IPS DF 4.7 (cell line): ENCODE data around the gene VKORC1.
"Not testable (repeated sequence)": the region's sequence is repeated elsewhere in the genome, so short reads cannot be mapped to it uniquely, and the experiment has no call there.

Experiments
- DNase-seq: peaks from one replicate; pipeline ENCODE4 v3.0.0-alpha.2; 2013; ENCODE audit warnings: low spot score; ENCODE audit errors: extremely low read depth

Gene VKORC1

DNA sequence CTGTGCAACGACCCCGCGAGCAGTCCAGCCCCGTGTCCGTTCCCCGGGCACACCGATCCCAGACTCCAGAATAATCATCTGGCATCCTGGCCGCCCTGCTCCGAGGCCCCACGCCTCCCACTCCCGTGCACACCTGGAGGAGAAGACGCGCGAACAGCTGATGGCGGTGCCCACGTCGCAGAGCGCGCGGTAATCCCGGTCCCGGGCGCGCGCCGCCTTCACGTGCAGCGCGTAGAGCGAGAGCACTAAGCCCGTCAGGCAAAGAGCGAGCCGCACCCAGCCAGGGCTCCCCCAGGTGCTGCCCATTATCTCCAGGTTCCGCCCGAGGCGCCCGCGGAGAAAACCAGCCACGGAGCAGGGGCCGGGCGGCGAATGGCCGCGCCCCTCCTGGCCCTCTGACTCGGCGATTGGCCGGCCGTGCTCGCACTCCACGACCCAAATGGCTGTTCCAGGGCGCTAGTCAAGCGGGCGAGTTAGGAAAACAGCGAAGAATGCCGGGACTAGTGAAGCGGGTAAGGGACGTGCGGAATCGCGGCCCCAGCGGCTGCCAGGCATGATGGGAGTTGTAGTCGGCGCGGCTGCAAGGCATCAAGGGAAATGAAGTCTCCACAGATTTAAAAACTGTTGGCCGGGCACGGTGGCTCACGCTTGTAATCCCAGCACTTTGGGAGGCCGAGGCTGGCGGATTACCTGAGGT is at the start of gene VKORC1:
VKORC1 (minus strand) TSS at position 374 of the 697 bp plus-strand sequence; CDS start at position 306, 68 bp downstream.
- DNase-seq, result no peak

DNA sequence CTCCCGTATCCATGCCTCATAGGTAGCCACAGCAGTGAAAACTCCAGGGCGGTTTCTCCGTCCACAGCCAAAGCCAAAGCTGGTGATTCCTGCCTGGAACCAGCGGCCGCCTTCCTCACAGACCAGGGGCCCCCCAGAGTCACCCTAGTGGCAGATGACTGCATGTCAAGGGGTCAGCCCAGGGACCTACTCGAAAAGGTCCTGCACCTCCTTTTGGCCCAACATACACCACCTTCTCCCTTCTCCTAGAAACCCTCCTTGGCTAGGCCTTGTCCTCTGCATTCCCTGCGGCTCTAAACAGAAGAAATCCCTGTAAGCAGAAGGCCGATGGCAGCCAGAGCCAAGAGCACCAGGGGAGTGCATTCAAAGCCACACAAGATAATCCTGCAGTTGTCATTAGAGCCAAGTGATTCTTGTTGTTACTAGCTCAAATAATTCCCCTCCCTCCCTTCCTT is 49.1 kb upstream of the VKORC1 start:
- no peak for DNase-seq

DNA sequence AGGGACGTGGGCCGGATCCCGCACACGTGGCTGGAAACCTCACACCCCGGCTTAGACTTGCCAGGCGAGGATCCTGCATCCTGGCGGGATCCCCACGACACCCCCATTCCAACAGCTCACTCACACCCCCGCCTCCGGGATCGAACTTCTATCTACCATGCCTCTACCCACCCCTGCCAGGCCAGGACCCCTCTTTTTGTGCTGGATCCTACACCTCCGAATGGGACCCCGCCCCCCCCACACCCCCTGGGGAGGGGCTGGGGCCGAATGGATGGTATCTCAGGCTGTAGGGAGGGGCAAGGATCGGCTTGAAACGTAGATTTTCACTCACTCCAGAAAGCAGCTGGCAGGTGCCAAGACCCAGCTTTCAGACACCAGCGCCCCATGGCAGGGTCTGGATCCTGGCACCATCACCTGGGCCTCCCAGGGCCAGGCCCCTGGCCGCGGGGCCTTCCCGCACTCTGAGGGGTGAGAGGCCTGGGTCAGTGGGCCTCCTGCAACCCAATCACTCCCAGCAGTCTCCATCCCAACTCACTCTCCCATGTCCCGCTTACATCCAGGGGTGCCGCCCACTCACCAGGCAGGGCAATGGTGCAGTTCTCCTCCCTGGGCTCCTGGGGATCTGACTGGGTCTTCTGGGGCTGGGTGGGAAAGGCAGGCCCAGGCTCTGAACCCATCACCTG is 48.6 kb upstream of the VKORC1 start:
- DNase-seq, result no peak

DNA sequence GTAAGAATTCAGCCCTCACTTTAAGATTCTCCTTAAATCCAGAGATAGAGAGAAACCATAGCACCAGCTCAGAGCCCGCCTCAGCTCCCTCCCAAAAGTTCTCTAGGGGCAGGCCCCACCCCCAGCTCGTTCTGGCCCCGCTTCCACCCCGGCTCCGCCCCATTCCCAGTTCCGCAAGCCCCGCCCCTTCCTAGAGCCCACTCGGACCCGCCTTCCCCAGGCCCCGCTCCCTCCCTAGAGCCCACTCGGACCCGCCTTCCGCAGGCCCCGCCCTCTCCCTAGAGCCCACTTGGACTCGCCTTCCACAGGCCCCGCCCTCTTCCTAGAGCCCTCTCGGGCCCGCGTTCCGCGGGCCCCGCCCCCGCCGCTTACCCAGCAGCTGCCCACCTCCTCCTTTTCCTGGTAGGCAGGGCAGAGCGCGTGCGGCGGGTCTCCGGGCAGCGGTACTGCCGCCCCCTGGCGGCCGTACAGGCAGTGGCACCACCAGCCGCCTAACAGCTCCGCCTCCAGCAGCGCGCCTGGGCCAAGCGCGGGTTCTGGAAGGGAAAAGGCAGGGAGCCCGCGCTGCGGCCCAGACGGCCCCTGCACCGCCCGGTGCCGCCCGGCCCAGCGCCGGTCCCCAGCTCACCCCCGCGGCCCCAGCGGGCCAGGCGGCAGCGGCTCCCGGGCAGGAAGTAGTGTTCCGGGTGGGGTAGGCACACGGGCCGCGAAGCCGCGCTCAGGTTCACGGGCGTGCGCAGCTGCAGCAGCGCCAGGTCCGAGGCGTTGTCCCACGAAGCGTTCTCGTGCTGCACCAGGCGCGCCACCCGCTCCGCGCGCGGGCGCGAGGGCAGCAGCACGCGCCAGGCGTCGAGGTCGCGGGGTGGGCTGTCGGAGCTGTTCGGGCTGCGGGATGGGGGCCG is 47.8 kb upstream of the VKORC1 start:
- DNase-seq, result no peak

DNA sequence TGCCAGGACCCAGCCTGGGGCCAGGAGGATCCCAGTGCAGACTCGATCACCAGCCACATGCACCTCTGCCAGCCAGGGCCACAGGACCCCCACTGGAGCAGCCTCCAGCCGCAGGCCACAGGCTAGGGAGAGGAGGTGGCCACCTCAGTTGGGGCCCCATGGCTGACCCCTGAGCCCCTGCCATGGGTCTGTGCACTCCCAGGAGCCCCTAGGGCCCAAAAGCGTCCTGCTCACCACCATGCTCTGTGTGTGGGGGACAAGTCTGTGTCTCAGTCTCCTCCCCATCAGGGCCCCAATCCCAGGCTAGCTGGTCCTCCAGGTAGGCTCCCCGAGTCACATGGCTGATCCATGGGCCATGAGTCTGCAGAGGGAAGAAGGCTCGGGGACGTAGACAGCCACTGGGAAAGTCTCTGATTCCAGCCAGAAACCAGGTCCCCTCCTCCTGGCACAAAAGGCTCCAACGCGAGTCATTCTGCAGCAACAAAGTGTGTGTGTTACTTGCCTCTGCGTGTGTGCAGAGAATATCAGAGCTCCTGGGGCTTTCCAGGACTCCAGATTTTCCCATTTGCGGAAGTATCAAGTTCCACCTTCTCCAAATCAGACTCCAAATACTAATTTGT is 47.0 kb upstream of the VKORC1 start:
- no peak for DNase-seq

DNA sequence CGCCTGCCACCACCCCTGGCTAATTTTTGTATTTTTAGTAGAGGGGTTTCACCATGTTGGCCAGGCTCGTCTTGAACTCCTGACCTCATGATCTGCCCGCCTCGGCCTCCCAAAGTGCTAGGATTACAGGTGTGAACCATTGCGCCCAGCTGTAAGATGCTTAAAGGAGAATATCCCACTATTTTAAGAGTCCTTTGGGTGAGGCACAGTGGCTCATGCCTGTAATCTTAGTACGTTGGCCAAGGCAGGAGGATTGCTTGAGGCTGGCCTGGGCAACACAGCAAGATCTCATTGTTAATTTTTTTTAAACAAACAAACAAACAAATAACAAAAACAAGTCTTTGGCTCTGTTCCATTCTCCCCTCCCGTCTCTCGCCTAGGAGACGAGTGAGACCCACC is 46.5 kb upstream of the VKORC1 start:
- not testable (repeated sequence) for DNase-seq

DNA sequence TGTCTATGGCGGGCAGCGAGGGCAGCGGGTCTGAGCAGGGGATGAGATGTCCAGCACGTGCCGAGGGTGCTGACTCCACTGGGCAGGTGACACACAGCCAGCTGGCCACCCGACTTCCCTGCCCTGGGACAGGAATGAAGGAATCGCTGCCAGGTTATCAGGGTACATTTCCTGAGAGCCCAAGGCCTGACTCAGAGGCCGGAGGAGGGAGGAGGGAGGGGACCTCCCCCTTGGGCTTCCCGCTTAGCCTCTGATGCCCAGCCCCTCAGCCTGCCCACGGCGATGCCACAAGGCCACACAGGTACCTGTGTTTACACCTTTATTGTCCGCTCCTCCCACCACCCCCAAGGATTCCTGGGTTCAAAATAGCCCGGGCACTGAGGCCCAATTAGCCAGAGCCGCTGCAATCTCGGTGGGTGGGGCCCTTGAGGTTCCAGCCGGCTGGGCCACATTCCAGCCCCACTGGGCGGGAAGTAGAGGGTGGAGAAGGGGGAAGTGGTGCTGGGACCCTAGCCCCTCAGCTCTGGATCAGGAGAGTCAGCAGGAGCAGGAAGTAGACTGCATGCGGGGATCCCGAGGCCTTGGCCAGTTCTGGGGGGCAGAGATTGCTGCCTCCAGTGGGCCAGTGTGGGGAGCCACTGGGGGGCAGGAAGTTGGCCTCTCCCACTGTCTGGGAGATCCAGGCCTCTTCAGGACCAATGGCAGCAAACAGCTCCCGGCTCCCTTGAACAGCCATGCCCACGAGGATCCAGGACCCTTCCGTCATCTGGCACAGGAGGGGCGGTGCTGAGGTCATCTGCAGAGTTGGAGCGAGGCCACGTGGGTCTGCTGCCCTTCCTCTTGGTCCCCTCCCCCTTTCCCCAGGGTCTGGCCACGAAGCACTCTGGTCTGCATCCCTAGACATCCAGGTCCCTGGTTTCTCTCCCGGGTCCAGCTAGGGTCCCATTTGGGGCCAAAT is 44.3 kb upstream of the VKORC1 start:
- no peak for DNase-seq

DNA sequence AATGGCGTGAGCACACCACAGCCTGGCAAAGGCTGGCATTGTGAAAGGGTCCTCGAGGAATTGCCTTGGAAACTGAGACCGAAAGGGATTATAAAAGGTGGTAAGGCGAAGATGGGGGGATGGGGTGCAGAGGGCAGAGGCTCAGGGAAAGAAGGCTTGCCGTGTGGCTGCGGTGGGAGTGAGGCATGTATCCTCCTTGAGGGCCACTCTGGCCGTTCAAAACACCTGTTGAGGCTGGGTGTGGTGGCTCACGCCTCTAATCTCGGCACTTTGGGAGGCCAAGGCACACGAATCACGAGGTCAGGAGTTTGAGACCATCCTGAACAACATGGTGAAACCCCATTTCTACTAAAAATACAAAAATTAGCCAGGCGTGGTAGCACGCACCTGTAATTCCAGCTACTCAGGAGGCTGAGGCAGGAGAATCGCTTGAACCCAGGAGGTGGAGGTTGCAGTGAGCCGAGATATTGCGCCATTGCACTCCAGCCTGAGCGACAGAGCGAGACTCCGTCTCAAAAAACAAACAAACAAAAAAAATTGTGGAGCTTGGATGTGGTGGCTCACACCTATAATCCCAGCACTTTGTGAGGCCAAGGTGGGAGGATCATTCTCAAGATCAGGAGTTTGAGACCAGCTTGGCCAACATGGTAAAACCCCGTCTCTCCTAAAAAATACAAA is 42.4 kb upstream of the VKORC1 start:
- not testable (repeated sequence) for DNase-seq

DNA sequence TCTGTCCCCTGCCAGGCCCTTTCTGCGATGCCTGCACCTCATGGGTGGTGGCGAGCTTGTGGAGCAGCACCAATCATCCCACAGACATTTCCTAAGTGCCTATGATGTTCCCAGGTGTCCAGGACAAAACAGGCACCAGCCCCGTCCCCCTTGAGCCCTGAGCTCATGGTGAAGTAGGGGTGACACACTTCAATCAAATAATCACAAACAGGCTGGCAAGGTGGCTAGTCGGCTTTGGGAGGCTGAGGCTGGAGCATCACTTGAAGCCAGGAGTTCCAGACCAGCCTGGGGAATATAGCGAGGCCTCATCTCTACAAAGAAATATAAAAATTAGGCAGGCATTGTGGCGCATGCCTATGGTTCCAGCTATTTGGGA is 41.7 kb upstream of the VKORC1 start:
- DNase-seq, result no peak

DNA sequence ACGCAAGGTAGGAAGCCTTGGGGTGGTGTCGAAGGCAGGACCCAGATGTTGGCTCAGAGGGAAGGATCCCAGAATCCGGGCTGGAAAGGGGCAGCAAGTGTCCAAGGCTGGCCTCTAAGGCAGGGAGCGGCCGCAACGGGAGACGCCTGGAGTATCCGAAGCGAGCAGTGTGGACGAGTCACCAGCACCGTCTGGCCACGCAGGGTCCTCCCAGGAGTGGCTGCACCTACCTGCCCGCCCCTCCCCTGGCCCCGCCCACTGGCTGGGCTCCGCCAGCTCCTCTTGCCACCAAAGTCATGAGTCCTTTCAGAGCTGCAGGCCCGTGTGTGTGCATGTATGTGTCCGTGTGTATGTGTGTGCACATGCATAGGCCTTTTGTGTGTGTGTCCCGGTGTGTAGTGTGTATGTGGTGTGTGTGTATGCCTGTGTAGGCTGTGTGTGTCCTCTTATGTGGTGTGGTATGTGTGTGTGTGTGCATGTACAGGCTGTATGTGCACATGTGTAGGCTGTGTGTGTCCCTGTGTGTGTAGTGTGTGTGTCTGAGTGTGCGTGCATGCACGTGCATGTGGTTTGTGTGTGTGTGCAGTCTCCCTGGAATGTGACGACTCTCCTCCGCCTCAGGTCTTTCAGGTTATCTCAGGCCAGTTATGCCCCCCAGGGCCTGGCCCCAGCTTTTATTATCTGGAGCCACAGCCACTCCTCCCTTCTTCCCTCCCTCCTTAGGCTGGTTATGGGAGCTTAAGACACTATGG is 41.1 kb upstream of the VKORC1 start, which contains the start of gene PRSS8:
PRSS8 (minus strand) TSS at position 193 of the 752 bp plus-strand sequence. CDS start 229 bp downstream, outside the sequence.
- DNase-seq, result no peak

DNA sequence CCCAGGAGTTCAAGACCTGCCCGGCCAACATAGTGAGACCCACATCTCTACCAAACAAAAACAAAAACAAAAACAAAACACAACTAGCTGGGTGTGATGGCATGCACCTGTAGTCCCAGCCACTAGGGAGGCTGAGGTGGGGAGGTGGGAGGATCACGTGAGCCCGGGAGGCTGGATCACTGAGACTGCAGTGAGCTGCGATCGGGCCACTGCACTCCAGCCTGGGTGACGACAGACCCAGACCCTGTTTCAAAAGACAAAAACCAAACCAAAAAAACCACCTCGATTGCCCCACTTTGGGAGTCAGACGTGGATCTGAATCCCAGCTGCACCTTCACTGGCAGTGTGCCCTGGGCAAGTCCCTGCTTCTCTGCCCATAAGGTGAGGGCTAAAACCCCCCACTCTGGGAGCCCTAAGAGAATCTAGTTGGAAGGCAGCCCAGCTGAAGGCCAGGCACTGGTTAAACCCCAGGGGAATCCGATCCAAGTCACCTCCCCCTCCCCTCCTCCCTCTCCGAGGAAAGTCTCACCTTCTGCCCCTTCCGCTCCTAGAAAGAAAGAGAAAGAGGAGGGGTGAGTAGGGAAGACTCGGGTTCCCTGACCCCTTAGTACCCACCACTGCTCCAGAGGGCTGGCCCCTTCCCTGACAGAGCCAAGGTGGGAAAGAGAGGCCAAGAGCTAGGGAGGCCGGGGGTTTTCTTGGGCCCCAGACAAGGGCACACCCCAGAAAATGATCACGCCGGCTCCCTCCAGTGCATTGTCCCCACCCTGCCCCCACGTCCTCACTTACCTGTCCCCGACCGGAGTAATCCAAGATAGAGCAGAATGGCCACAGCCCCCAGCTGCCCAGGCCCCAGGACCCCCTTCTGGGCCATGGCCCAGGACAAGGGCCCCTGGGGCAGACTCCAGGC is 40.3 kb upstream of the VKORC1 start:
- DNase-seq, result no peak

DNA sequence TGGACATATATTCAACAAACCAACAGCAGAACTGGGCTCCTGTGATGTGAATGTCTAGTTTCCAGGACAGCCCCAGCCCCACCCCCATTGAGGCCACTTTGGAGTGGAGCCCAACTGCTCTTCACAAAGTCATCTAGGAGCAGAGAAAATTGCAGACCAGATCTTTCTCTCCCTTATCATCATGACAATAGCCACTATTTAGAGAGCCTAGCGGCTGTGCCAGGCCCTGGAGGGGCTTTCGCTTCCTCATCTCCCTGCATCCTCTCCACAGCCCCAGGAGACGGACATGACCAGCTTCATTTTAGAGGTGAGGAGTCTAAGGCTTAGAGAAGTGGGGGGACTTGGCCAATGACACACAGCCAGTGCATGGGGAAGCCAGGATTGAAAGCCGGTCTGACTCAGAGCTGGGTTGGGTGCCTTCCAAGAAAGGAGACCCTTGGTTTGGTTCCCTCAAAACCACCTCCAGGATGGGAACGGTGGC is 39.5 kb upstream of the VKORC1 start:
- no peak for DNase-seq

DNA sequence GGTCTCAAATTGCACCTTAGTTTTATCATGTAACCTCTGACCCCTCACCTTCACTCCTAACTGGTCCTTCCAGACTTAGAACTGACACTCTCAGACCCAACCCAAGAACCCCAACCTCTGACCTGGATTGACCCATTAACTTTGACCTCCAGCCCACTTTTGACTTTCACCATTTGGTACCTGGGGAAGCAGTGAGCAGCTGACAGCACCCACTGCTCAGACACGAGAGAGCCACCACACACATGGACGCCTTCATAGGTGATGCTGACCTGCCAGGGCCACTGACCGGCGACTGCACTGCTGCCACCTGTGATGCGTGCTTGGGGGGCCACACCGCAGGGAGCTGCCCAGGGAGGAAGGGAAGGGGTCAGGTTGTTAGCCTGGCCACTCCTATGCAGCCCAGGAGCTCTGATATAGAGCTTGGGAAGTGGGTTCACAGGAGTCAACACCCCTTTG is 38.5 kb upstream of the VKORC1 start:
- no peak for DNase-seq

DNA sequence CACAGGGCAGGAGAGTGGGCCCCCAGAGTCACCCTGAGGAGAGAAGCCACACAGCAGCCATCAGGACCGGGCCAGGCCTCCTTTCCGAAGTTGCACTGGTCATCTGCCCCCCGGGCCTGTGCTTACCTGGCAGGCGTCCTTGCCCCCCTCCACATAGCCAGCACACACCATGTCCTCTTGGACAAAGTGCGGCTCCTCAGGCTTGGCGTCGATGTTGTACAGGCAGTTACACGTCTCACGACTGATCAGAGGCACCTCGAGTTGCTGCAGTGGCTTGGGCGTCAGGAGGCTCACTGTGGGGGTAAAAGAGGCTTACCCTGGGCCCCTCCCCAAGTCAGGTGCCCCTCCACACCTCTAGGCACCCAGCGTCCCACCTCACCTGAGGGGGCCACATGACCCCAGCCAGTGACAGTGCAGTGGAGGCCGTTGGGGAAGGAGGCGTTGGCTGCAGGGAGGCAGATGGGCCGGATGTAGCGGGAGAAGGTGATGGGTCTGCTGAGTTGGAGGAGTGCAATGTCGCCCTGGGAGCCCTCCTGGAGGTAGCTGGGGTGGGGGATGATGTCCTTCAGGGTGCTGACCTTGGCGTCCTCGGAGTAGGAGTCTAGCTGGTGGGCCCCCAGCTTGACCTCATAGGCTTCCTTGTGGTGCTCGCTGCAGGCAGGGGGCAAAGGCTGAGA is 37.8 kb upstream of the VKORC1 start:
- DNase-seq, result no peak

DNA sequence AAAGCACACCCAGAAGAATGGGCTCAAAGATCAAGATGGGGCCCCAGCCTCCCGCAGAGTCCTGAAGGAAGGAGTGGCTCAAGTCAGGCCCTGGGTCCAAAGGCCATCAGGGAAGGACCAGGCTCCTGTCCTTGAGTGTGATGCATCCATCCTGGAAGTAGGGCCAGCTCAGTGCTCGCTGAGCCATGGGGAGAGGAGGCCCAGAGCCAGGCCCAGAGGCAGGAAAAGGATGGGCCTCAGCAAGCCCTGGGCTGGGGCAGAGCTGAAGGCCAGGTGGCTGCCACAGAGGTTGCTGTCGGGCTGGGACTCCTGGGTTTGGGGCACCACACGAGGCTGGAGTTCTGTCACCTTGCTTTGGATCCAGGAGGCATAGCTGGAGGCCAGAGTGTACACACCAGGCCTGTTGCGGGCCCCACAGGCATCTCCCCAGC is 37.3 kb upstream of the VKORC1 start:
- DNase-seq, result no peak

DNA sequence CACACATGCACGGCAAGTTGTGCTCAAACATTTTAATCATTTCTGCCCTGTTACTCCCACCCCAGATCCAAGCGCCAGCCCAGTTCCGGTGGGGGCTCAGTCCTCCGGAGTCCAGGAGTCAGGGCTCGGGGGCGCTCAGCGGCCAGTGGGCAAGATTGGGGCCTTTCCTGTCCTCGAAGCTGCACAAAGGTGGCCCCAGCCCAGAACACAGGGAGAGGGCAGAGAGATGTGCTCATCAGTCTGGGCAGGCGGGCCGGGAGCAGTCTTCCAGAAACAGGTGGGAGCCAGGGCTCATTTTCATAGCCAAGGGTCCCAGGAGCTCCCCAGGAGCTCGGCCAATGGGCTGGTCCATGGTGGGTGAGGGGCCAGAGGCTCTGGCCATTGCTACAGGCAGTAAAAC is 36.8 kb upstream of the VKORC1 start:
- DNase-seq, result no peak

DNA sequence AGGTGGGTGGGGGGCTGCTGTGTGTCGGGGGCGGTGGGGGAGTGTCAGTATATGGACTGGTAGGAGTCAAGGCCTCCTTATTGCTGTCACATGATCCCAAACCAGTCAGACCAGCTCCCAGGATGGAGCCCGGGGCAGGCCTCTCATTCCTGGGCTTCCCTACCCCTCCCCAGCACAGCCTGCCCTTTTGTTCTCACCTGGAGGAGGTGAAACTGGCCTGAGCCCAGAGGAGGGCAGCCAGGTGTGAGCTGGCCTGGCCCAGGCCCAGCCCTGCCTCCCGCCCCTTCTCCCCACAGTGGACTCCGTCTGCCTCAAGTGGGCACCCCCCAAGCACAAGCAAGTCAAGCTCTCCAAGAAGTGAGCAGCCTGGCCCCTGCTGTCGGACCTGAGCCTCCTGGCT is 36.3 kb upstream of the VKORC1 start:
- no peak for DNase-seq
